ENCODE results near the gene AQP2. TPM values are rescaled to one million over a fixed set of nuclear protein-coding genes. Genes with fewer than 3 reads are reported as not detected.

Gene AQP2
- total RNA-seq, 2 experiments from 2014 or later = not detected

GRCh38 chr12:49921299-49921698 is 29.2 kb upstream of the AQP2 start:
- no peaks in the 10 kb centered on the region for H3K9me2 ChIP-seq (ENCODE audit: insufficient read depth, low read length)
- TF ChIP-seq EZH2phosphoT487 (IDR thresholded peaks at IDR 0.05; ENCODE audit: borderline replicate concordance, low read depth, low read length) = no peak
- TF ChIP-seq CTCF (conservative IDR thresholded peaks at IDR 0.05; ENCODE audit: low read length) = no peak
- no peak overlapping the region for H3K4me3 ChIP-seq (ENCODE audit: low read depth, low read length, poor library complexity, severe bottlenecking)
- ChIA-PET CTCF (ENCODE audit: unreplicated experiment) (no interaction called here), POLR2A (no interaction called here)
- no peaks in the 10 kb centered on the region for H3K36me3 ChIP-seq (ENCODE audit: insufficient read depth, low read length)
- no peak for DNase-seq (ENCODE audit: low spot score)
- no peaks in the 10 kb centered on the region for H3K4me1 ChIP-seq (ENCODE audit: insufficient read depth, low read length, poor library complexity, severe bottlenecking)
- no TSS peak for BruUV-seq (replicated peaks)
- no peak overlapping the region for H3K27ac ChIP-seq (ENCODE audit: low read depth, low read length, poor library complexity, severe bottlenecking)
- intact Hi-C loops (cut with micrococcal nuclease; ENCODE audit: unreplicated experiment) = no loop called here
- H3K4me2 ChIP-seq (ENCODE audit: low read length) = no peak overlapping the region
- H2AFZ ChIP-seq (ENCODE audit: low read length) = no peak overlapping the region
- H3K79me2 ChIP-seq (ENCODE audit: insufficient read depth, low read depth, low read length) = no peaks in the 10 kb centered on the region
- H4K20me1 ChIP-seq (ENCODE audit: insufficient read depth, low read length) = no peaks in the 10 kb centered on the region
- H3K9me3 ChIP-seq (ENCODE audit: low read length) = no peaks in the 10 kb centered on the region

DNA sequence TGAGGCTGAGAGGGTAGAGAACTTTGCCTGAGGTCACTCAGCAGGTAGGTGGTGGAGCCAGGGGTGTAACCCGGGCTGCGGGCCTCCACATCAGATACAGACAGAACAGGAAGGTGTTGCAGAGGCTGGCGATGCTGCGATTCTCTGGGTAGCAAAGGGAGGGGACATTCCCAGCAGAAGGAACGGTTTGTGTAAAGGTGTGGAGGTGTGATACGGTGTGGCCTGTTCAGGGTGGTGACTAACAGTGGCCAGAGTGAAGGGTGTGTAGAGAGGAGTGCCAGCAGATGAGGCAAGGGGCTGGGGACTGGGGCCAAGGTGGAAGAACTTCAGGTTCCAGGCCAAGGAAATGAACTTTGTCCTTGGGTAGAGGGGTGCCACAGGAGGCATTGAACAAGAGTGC is 28.6 kb upstream of the AQP2 start:
- Histone ChIP-seq H3K9me2 (ENCODE audit: insufficient read depth, low read length) (no peaks in the 10 kb centered on the region), H3K79me2 (ENCODE audit: insufficient read depth, low read depth, low read length) (no peaks in the 10 kb centered on the region), H3K4me1 (ENCODE audit: insufficient read depth, low read length, poor library complexity, severe bottlenecking) (no peaks in the 10 kb centered on the region), H3K27ac (ENCODE audit: low read depth, low read length, poor library complexity, severe bottlenecking) (no peak overlapping the region), H3K4me2 (ENCODE audit: low read length) (no peak overlapping the region), H3K4me3 (ENCODE audit: low read depth, low read length, poor library complexity, severe bottlenecking) (no peak overlapping the region), H3K36me3 (ENCODE audit: insufficient read depth, low read length) (no peaks in the 10 kb centered on the region), H4K20me1 (ENCODE audit: insufficient read depth, low read length) (no peaks in the 10 kb centered on the region), H3K9me3 (ENCODE audit: low read length) (no peaks in the 10 kb centered on the region), H2AFZ (ENCODE audit: low read length) (no peak overlapping the region)
- TF ChIP-seq CTCF (conservative IDR thresholded peaks at IDR 0.05; ENCODE audit: low read length) (no peak), EZH2phosphoT487 (IDR thresholded peaks at IDR 0.05; ENCODE audit: borderline replicate concordance, low read depth, low read length) (no peak)
- DNase-seq (ENCODE audit: low spot score) = no peak
- intact Hi-C loops (cut with micrococcal nuclease; ENCODE audit: unreplicated experiment) = no loop called here
- POLR2A ChIA-PET = no interaction called here
- BruUV-seq (replicated peaks) = no TSS peak
- CTCF ChIA-PET (ENCODE audit: unreplicated experiment) = no interaction called here

DNA sequence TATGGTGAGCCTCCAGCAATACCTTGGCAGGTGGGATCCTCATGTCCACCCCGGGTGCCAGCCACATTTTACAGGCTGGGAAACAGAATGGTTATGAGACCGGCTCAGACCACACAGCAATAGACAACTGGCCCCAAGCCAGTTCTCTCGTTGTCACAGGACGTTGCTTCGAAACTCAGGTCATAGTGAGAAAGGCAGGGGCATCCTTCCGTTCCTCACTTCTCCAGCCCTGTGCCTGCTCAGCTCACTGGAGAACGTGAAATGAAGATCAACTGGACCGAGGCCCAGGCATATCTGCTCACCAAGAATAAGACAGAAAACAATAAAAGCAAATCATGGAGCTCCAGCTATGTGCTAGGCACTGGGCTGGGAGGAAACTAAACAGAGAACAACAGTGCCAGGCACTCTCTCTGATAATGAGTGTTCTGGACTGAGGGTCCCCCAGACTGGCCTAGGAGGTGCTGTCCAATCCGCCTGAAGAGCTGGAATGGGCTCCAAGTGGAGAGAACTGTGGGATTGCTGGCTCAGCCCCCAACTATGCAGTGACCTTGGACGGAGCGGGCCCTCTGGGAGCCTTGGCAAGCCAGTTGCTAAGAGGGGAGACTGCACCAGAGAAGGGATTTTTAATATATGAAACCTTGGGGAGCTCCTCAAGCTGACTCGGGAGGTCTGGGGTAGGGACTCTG is 28.0 kb upstream of the AQP2 start:
- TF ChIP-seq EZH2phosphoT487 (IDR thresholded peaks at IDR 0.05; ENCODE audit: borderline replicate concordance, low read depth, low read length) = no peak
- TF ChIP-seq CTCF (conservative IDR thresholded peaks at IDR 0.05; ENCODE audit: low read length) = no peak
- no peaks in the 10 kb centered on the region for H3K79me2 ChIP-seq (ENCODE audit: insufficient read depth, low read depth, low read length)
- intact Hi-C loops (cut with micrococcal nuclease; ENCODE audit: unreplicated experiment) = no loop called here
- no peaks in the 10 kb centered on the region for H3K9me2 ChIP-seq (ENCODE audit: insufficient read depth, low read length)
- no peak overlapping the region for H3K4me3 ChIP-seq (ENCODE audit: low read depth, low read length, poor library complexity, severe bottlenecking)
- ChIA-PET POLR2A (no interaction called here), CTCF (ENCODE audit: unreplicated experiment) (no interaction called here)
- no peak overlapping the region for H3K4me2 ChIP-seq (ENCODE audit: low read length)
- H3K9me3 ChIP-seq (ENCODE audit: low read length) = no peaks in the 10 kb centered on the region
- H3K4me1 ChIP-seq (ENCODE audit: insufficient read depth, low read length, poor library complexity, severe bottlenecking) = no peaks in the 10 kb centered on the region
- DNase-seq (ENCODE audit: low spot score) = no peak
- no peak overlapping the region for H3K27ac ChIP-seq (ENCODE audit: low read depth, low read length, poor library complexity, severe bottlenecking)
- no peak overlapping the region for H2AFZ ChIP-seq (ENCODE audit: low read length)
- H4K20me1 ChIP-seq (ENCODE audit: insufficient read depth, low read length) = no peaks in the 10 kb centered on the region
- no TSS peak for BruUV-seq (replicated peaks)
- no peaks in the 10 kb centered on the region for H3K36me3 ChIP-seq (ENCODE audit: insufficient read depth, low read length)
